ENCODE measurements around the gene CTNNA2.

CTNNA2 gene

DNA sequence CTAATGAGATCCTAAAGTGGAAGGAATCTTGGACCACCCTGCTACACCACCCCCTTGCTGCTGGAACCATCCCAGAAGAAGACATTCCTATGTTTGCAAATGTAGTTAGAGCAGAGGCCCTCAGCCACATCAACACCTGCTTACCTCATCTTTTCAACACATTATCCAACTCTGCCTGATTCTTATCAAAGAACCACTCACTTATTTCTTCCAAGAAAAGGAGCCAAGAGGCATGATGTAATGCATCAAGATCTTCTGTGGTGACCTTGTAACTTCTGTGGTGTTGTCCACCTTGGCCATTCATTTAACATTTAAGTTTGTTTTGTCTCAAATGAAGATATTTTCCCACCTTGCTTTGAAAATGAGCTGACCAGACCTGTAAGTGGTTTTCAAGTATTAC, 338.1 kb downstream of the CTNNA2 start:
- TF ChIP-seq, protein P1, sequence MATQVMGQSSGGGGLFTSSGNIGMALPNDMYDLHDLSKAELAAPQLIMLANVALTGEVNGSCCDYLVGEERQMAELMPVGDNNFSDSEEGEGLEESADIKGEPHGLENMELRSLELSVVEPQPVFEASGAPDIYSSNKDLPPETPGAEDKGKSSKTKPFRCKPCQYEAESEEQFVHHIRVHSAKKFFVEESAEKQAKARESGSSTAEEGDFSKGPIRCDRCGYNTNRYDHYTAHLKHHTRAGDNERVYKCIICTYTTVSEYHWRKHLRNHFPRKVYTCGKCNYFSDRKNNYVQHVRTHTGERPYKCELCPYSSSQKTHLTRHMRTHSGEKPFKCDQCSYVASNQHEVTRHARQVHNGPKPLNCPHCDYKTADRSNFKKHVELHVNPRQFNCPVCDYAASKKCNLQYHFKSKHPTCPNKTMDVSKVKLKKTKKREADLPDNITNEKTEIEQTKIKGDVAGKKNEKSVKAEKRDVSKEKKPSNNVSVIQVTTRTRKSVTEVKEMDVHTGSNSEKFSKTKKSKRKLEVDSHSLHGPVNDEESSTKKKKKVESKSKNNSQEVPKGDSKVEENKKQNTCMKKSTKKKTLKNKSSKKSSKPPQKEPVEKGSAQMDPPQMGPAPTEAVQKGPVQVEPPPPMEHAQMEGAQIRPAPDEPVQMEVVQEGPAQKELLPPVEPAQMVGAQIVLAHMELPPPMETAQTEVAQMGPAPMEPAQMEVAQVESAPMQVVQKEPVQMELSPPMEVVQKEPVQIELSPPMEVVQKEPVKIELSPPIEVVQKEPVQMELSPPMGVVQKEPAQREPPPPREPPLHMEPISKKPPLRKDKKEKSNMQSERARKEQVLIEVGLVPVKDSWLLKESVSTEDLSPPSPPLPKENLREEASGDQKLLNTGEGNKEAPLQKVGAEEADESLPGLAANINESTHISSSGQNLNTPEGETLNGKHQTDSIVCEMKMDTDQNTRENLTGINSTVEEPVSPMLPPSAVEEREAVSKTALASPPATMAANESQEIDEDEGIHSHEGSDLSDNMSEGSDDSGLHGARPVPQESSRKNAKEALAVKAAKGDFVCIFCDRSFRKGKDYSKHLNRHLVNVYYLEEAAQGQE (IDR thresholded peaks at IDR 0.05; ENCODE audit: insufficient read depth in 1 of 2, low read depth in 2 of 2, low read length in 2 of 2): no peak
- TF ChIP-seq TAF1 (IDR thresholded peaks at IDR 0.05; ENCODE audit: borderline replicate concordance, insufficient read depth, low read length): no peak
- no peak for TF ChIP-seq SIN3A (IDR thresholded peaks at IDR 0.05; ENCODE audit: borderline replicate concordance, insufficient read depth, low read length)
- TF ChIP-seq POLR2AphosphoS5 (IDR thresholded peaks at IDR 0.05; ENCODE audit: low read depth, low read length): no peak

DNA sequence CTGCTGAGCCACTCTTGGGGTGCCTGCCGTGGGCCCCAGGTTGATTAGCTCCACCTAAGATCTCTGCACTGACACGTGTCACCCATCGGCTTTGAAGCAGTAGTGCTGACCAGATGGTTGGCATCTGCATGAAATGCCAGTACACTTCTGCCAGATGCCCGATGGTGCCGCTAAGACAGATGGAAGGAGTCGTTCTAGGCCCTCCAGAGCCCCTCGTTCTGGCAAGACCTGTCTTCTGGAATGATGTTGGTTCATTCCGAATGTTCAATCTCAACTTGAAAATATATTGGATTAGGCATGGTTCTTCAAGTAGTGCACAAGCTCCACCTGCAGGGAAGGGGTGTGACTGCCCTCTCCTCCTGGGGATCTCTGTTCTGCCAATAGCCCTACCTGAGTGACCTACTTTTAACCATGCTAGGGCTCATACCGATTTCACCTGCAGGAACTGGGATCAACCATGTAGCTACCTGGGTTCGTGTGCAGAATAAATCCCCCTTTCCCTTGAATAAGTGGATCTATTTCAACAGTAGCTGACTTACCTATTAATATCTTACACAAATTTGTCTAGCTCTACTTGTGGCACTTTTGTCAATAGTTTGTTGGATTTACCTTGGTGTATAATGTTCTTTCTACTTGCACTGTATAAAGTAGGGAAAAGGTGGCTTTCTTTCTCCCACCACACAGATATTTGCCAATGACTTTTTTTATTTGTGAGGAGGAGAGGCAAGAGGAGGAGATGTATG, 342.6 kb downstream of the CTNNA2 start:
- TF ChIP-seq POLR2AphosphoS5 (IDR thresholded peaks at IDR 0.05; ENCODE audit: low read depth, low read length) (no peak), TAF1 (IDR thresholded peaks at IDR 0.05; ENCODE audit: borderline replicate concordance, insufficient read depth, low read length) (no peak), FOXP2 (optimal IDR thresholded peaks at IDR 0.05; ENCODE audit: borderline replicate concordance, extremely low read depth, extremely low read length, insufficient read depth) (no peak), SIN3A (IDR thresholded peaks at IDR 0.05; ENCODE audit: borderline replicate concordance, insufficient read depth, low read length) (no peak)
- TF ChIP-seq, protein P1 (IDR thresholded peaks at IDR 0.05; ENCODE audit: insufficient read depth in 1 of 2, low read depth in 2 of 2, low read length in 2 of 2): no peak

DNA sequence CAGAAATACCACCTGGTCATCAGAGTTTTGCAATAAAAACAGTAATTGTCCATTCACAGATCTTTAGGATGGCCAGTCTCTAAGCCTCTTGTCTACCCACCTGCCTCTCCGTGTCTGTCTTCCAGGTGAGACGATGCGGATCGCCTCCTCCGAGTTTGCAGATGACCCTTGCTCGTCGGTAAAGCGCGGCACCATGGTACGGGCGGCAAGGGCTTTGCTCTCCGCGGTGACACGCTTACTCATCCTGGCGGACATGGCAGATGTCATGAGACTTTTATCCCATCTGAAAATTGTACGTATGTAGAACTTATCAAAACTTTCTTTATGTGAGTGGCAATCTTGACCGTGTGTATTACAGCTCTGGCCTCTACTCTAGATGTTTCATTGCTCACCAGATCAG, 345.0 kb downstream of the CTNNA2 start:
- TF ChIP-seq FOXP2 (optimal IDR thresholded peaks at IDR 0.05; ENCODE audit: borderline replicate concordance, extremely low read depth, extremely low read length, insufficient read depth): no peak
- no peak for TF ChIP-seq POLR2AphosphoS5 (IDR thresholded peaks at IDR 0.05; ENCODE audit: low read depth, low read length)
- TF ChIP-seq, protein P1 (IDR thresholded peaks at IDR 0.05; ENCODE audit: insufficient read depth in 1 of 2, low read depth in 2 of 2, low read length in 2 of 2): no peak
- no peak for TF ChIP-seq TAF1 (IDR thresholded peaks at IDR 0.05; ENCODE audit: borderline replicate concordance, insufficient read depth, low read length)
- no peak for TF ChIP-seq SIN3A (IDR thresholded peaks at IDR 0.05; ENCODE audit: borderline replicate concordance, insufficient read depth, low read length)

DNA sequence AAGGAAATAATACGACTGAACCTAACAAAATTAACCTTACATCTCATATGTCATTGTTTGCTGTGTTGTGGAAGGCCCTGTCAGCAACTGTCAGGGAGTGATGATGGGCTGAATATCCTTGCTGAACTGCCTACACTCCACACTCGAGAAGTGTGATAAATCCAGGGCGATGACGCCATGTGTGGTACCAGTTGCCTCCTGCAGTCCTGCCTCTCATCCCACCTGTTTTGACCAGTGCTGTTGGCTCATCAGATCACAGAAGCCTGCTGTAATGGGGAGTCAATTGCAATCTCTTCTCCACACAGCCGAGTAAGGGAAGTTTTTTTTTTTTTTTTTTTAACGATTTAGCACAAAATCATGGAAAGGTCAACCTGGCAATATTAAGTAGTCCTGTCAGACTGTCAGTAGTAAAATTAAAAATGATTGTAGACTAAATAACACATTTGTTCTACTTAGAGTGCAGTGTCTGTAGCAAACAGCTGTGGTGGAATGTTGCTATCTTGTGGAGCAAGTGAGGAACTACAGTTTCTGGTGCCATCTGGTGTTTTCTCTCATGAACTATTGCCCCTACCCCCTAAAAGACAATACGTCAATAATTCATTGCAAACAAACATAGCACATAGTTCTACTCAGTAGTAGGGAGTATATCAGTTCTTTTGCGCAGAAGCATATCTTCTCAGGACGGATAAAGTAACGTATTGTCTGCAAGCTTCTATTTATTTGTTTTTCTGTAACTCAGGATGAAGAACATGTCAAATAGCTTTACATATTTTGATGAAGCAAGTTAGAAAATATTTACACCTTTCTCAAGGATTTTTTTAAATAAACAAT, 347.6 kb downstream of the CTNNA2 start:
- TF ChIP-seq TAF1 (IDR thresholded peaks at IDR 0.05; ENCODE audit: borderline replicate concordance, insufficient read depth, low read length) (no peak), SIN3A (IDR thresholded peaks at IDR 0.05; ENCODE audit: borderline replicate concordance, insufficient read depth, low read length) (no peak), POLR2AphosphoS5 (IDR thresholded peaks at IDR 0.05; ENCODE audit: low read depth, low read length) (no peak), FOXP2 (optimal IDR thresholded peaks at IDR 0.05; ENCODE audit: borderline replicate concordance, extremely low read depth, extremely low read length, insufficient read depth) (no peak)
- TF ChIP-seq, protein P1 (IDR thresholded peaks at IDR 0.05; ENCODE audit: insufficient read depth in 1 of 2, low read depth in 2 of 2, low read length in 2 of 2): no peak
